ENCODE results near the gene MYH11.

The MYH11 gene

DNA sequence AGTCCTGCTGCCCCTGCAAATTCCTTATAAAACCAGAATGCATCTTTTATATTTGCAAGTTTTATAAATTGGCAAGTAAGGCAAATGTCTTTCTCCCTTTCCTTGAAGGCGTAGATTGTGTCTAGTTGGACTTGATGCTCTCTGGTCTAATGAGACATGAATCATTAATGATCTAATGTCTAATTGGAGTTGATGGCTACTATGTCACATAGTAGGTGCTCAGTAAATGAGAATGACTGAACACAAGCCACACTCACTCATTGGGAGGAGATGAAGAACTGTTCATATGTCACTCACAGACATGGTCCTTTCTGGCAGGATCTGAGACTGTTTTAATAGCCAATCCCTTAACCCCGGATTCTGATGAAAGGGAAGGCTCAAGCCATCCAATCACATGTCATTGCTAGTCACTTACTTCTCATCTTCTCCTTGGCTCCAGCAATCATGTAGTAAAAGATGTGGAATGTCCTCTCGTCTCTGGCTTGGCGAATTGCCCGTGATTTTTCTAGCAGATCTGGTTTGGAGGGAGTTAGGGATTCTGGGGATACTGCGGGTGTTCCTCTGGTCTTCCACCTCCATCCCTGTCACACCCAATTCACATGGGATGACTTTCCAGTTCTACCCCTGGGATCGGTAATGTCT is 81.0 kb downstream of the MYH11 start:
- no peak for DNase-seq

DNA sequence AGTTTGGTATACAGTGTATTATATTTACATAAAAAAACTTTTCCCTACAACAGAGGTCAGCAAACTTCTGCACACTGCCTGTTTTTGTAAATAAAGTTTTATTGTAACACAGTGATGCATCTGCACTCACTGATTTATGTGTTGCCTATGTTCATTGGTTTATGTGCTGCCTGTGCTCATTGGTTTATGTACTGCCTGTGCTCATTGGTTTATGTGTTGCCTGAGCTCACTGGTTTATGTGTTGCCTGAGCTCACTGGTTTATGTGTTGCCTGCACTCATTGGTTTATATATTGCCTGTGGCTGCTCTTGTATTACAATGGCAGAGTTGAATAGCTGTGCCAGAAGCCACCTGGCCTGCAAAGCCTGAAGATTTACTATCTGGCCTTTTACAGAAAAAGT is 81.6 kb downstream of the MYH11 start:
- no peak for DNase-seq

DNA sequence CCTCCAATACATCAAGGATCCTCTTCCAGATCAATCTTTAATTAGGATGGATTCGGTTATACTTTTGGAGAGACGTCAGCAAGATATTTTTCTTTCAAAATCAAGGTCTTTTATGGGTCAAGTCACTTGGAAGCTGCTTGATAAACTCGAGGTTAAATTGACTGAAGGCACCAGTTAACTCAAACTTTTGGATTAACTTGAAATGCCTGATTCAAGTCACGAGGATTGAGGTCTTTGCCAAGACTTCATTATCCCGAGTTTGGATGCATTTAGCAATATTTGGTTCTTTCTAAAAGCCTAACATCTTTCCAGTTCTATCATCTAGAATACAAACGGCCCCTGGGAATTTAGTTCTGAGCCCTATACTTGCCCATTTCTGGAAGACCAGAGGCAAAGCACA is 82.9 kb downstream of the MYH11 start:
- DNase-seq: no peak

DNA sequence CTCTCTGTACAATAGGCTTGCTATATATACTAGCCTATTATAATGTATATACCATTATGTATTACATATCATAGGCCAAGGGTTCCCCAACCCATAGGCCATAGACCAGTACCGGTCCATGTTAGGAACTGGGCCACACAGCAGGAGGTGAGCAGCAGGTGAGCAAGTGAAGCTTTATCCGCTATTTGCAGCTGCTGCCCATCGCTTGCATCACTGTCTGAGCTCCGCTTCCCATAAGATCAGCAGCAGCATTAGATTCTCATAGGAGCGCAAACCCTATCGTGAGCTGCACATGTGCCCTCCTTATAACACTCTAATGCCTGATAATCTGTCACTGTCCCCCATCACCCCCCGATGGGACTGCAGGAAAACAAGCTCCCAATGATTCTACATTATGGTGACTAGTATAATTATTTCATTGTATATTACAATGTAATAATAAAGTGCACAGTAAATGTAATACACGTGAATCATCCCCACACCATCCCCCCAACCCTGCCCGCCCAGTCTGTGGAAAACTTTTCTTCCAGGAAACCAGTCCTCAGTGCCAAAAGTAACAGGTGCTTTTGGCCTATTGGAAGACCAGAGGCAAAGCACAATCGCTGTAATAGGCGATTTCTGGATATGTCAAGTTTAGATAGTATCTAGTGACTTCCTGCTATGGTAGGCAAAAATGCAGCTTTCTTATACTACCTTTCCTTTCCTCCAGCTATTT is 84.1 kb downstream of the MYH11 start:
- no peak for DNase-seq

DNA sequence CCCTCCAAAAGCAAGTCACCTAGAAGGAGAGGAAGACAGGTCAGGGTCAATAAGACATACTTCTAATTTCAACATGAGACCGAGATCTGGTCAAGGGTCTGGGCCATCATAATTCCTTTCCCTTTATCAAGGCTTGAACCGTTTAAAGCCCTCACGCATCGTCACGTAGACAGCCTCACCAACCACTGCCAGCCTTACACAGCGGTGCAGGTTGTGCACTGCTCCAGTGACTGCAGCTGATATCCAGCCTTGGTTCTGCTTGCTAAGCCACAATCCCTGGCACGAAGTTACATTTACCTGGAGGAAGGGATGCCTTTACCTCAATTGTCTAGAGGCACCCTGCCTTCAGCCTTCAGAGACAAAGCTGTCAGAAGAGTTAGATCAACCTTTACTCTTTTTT is 85.1 kb downstream of the MYH11 start:
- no peak for DNase-seq

DNA sequence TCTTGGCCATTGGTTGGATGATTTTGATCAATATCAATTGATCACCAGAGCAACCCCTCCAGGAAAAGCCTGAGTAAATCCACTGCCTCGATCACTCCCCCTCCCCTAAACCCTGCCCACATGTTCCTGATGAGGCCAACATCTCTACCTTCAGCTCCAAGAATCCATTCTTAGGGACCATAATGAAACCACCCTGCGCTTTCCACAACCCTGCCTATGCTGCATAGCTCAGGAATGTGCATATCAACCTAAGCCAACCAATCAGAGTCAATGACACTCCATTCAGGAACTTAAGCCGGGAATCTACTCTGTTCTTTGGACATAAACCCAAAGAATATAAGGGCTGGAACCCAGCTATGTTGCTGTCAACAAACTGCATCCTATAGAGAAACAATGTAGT is 86.3 kb downstream of the MYH11 start:
- DNase-seq: no peak

DNA sequence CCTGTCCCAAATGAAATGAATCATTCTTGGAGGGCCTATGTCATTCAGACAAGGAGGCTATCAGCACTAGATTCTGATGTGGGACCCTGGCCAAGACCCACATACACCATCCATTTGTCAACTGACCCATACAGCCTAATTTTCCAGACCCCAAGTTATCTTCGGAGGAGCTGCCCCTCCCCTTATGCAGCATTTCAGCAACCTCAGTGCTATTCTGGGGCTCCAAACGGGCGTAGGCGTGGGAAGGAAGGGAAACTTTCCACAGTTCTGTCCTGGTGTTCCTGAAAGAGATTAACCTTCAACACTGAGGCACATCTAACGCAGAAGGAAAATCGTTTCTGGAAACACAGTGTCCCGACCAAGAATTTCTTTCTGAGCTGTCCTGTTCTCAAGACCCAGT is 86.7 kb downstream of the MYH11 start:
- DNase-seq: no peak

DNA sequence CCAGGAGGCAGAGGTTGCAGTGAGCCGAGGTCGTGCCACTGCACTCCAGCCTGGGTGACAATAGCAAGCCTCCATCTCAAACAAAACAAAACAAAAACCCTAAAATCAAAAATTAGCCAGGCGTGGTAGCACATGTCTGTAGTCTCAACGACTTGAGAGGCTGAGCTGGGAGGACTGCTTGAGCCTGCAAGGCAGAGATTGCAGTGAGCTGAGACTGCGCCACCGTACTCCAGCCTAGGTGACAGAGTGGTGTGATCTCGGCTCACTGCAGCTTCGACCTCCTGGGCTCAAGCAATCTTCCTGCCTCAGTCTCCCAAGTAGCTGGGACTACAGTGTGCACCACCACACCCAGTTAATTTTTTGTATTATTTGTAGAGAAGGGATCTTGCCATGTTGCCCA is 87.6 kb downstream of the MYH11 start:
- no peak for DNase-seq

DNA sequence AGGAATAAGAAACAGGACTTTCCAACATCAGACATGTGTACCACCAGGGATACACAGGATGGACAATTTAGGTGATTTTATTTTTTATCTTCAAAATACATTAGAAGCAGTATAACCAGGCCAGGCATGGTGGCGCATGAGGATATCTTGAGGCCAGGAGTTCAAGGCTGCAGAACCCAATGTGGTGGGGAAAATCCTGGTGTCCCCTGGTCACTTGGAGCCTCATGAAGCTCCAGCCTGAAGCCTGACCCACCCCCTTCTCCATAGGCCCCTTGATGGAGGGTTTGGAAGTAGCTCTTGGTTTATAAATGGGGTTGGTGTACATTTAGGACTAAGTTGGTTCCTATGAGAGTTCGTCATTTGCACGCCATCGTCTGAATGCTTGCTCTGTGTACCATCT is 88.6 kb downstream of the MYH11 start:
- DNase-seq: no peak

DNA sequence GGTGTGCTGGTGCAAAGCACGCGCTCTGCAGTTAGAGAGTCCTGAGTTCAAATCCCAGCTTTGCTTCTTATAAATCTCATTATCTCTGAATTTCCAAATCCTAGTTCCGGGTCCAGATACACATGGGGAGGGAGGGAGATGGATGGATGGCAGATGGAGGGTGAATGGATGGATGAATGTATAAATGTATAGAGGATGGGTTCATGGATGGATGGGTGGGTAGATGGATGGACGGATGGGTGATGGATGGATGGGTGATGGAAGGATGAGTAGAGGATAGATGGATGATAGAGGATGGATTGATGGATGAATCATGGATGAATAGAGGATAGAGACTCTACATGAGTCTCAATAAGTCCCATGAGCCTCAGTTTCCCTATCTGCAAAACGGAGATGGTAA is 89.9 kb downstream of the MYH11 start:
- no peak for DNase-seq

DNA sequence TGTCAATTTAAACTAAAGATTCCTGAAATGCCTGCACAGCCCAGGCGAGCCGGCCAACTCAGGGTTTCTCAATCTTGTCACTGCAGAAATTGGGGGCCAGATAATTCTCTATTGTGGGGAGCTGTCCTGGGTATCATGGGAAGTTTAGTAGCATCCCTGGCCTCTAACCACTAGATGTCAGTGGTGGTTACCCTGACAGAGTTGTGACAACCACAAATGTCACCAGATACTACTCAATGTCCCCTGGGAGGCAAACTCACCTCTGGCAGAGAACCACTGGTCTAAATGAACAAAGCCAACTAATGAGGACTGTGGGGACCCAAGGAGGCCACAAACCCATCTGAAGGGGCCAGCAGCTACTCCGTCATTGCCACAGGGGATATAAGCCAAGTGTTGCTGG is 90.9 kb downstream of the MYH11 start:
- peak; percentile 45 for DNase-seq

DNA sequence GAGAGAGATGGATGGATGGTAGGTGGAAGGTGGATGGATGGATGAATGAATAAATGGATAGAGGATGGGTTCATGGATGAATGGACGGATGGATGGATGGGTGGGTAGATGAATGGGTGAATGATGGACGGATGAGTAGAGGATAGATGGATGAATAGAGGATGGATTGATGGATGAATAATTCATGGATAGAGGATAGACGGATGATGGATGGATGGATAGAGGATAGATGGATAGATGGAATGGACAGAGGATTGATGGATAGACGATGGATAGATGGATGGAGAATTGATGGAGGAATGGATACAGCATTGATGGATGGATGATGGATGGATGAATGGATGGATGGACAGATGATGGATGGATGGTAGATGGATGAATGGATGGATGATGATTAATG is 91.7 kb downstream of the MYH11 start:
- DNase-seq: no peak

DNA sequence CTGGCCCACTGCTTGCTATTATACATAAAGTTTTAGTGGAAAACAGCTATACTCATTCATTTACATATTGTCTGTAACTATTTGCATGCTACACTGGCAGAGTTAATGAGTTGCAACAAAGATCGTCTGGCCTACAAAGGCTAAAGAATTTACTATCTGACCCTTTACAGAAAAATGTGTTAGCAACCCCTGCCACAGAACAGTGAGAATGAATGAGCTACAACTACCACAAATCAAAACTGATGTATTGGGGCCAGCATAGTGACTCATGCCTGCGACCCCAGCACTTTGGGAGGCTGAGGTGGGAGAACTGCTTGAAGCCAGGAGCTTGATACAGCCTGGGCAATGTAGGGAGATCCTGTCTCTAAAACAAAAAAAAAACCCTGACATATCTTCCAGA is 92.7 kb downstream of the MYH11 start:
- no peak for DNase-seq

DNA sequence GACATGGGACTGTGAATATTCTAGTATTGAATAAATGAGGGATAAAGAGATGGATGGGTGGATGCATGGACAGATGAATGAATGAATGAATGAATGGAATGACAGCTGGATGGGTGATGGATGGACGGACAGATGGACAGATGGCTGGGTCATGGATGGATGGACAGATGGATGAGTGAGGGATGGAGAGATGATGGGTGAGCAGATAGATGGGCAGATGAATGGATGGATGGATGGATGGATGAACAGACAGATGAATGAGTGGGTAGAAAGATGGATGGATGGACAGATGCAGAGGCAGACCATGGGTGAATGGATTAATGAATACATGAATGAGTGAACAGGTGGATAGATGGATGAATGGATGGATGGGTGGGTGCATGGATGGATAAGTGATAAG is 96.7 kb downstream of the MYH11 start:
- DNase-seq: no peak

DNA sequence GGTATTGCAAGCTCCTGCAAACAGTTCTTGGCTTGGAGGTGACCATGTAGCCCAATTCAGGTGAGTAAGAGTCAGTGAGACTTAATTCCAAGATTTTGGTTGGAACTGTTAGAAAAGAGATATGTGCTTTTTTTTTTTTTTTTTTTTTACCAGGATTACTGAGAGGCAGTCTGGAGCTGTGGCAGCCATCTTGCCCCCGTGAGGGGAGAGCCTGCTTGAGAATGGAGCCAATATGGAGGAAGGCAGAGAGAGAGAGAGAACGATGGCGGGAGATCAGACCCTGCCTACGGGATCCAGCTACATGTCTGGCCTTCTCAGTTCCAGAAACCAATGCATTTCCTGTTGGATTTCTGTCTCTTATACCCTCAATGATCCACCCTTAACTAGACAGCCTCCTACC is 97.8 kb downstream of the MYH11 start:
- DNase-seq: no peak

DNA sequence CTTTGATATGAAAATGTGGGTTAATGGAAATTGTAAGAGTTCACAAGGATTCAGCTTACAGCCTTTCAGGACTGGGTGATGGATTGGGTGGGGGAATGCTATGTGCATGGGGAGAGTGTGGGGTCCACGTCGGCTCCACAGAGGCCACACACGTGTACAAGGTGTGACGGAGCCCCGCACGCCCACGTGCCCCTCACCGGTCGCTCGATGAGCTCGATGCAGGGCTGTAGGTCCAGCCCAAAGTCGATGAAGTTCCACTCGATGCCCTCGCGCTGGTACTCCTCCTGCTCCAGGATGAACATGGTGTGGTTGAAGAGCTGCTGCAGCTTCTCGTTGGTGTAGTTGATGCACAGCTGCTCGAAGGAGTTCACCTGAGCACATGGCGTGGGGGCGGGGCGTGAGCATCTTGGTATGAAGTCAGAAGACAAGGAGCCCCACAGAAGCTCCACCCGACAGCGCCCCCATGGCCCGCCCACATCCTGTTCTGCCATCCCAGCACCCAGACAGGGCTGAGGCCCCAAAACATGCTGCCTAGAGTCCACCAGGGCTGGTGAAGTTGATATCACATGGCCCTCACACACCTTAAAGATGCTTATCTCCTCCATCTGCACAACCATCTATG is 99.1 kb downstream of the MYH11 start:
- DNase-seq: no peak

DNA sequence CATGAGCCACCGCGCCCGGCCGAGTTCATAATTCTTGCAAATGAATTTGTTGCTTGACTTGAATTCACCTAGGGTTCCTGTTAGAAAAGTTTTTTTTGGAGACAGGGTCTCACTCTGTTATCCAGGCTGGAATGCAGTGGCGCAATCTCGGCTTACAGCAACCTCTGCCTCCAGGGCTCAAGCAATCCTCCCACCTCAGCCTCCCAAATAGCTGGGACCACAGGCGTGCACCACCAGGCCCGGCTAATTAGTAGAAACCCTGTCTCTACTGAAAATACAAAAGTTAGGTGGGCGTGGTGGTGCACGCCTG is 99.8 kb downstream of the MYH11 start:
- no peak for DNase-seq

DNA sequence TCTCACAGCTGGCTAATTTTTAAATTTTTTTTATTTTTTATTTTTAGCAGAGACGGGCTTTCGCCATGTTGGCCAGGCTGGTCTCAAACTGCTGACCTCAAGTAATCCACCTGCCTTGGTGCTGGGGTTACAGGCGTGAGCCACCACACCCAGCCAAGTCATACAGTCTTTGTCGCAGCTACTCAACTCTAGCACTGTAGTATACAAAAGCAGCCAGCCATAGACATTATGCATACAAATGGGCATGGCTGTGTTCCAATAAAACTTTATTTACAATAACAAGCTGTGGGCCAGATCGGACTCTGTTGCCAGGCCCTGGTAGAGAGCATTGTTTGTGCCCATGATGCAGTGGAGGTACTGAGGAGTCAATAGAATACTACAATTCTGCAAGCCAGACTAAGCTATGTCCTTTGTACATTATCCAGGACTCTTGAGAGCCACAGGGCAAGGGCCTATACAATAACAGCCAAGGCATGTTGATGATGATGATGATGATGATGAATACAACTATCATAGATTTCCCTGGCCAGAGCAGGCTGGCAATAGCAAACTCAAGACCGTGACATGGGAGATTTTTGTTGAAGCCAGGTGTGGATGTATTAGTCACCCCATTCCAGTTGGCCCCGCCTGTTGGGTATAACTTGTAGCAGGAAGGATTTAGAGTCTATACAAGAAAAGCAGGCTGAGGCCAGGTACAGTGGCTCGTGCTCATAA is 101.8 kb downstream of the MYH11 start:
- DNase-seq: no peak

DNA sequence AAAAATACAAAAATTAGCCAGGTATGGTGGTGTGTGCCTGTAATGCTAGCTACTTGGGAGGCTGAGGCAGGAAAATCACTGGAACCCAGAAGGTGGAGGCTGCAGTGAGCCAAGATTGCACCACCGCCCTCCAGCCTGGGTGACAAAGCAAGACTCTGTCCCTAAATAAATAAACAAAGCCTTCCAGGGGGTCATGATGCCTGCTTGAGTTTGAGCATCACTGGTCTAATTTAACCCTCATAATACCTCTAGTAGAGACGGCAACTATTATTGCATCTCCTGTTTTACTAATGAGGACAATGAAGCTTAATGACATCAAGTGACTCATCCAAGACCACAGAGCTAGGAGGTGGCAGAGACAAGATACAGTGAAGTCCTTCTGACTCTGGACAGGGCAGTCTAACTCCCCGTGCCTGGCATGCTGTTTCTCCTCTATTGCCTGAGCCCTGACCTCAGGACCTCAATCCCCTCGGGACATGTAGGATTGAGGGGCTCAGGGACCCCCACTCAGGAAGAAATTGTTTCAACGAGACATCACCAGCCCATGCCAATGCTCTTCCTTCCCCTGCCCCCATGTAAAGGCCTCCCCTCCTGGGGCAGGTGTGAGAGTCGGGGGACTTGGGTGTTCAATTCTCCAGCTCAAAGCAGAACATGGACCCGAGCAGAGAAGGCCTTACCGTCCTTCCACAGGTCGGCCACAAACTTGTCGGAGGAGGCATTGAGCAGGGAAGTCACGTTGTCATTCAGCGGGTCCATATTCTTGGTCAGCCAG is 103.9 kb downstream of the MYH11 start:
- no peak for DNase-seq

DNA sequence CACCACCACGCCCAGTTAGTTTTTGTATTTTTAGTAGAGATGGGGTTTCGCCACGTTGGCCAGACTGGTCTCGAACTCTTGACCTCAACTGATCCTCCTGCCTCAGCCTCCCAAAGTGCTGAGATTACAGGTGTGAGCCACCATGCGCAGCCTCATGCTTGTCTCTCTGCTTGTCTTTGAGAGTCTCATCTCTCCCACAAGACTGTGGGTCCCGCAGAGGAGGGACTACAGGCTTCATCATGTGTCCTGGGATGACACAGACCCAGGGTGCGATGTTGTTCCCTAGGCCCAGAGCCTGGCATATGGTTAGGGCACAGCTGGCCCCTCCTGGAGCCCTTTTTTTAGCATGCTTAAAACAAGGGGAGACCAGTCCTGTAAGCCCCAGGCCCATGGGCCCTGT is 104.9 kb downstream of the MYH11 start:
- DNase-seq: no peak

DNA sequence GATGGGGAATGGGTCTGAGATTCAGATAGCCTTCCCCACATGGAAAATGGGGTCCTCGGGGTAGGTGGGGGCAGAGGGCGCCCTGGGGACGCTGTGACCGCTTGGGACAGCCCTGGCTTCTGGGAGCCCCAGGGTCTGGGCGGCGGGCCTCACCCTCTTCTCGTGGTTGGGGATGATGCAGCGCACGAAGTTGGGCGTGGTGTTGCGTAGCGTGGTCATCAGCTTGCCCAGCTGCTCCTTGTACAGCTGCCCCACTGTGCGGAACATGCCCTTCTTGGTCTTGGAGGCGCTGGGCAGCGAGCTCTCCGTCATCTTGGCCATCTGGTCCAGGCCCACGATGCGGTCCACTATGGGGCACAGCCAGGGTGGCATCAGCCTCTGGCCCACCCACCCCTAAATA is 106.8 kb downstream of the MYH11 start:
- no peak for DNase-seq

DNA sequence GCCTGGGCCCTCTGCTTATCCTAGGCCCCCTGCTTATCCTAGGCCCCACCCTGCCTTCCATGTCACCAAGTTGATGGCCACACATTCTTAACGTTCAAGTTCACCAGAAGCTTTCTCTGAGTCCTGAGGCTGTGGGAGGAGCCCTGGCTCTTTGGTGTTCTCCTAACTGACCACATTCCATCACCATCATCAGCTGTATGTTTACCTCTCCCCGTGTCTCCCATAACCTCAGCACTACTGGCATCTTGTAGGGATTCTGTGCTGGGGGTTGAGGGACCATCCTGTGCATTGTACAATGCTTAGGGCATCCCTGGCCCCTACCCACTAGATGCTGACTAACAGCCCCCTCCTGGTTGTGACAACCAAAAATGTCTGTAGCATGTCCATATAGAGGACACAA is 107.5 kb downstream of the MYH11 start:
- no peak for DNase-seq

DNA sequence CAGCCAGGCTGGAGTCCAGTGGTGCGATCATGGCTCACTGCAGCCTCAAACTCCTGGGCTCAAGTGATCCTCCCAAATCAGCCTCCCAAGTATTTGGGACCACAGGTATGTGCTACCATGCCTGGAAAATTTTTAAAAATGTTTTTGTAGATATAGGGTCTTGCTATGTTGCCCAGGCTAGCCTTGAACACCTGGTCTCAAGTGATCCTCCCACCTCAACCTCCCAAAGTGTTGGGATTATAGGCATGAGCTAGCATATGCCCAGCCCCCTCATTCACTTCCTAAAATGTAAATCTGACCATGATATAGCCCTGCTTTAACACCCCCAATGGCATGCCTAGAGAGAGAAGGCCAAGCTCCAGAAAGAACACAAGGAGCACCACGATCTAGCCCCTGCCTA is 108.2 kb downstream of the MYH11 start:
- no peak for DNase-seq

All from NCI-H1105 treated with DMSO at 0.1 percent for 48 hours (cell line).